GM12878 (cell line): Measurements from ENCODE around the gene ATP6V1F. TPM values are rescaled to one million over a fixed set of nuclear protein-coding genes. Genes with fewer than 3 reads are reported as not detected.

Source experiments
- BCL11A ChIP-seq: IDR thresholded peaks from 2 replicates; pipeline ENCODE4 v1.6.1; 2011; ENCODE audit warnings: low read depth, low read length
- BHLHE40 ChIP-seq, 2 experiments: fragments of 450-650 bp in 1 of 2; IDR thresholded peaks; 2 replicates each; pipeline ENCODE4 v1.6.1; 2011 to 2017; ENCODE audit warnings: low read depth in 2 of 2, borderline replicate concordance in 1 of 2, improper control_type of control experiment in 1 of 2, low read length in 1 of 2, mild to moderate bottlenecking in 1 of 2
- CBFB ChIP-seq: IDR thresholded peaks from 2 replicates; pipeline ENCODE4 v1.6.1; 2016; ENCODE audit warnings: antibody characterized with exemption, low read depth
- EED ChIP-seq: sonication (generic); IDR thresholded peaks from 2 replicates; pipeline ENCODE4 v1.6.1; 2016; ENCODE audit warnings: antibody characterized with exemption, low read depth
- EGR1 ChIP-seq, 2 experiments: IDR thresholded peaks; 1 replicate in 1 of 2; 2 replicates in 1 of 2; pipeline ENCODE4 v1.6.1; 2011 to 2012; ENCODE audit warnings: low read depth in 2 of 2, low read length in 2 of 2, borderline replicate concordance in 1 of 2, mild to moderate bottlenecking in 1 of 2, moderate library complexity in 1 of 2
- JUNB ChIP-seq: IDR thresholded peaks from 2 replicates; pipeline ENCODE4 v1.6.1; 2016; ENCODE audit warnings: antibody characterized with exemption, mild to moderate bottlenecking
- LARP7 ChIP-seq: fragments of 450-650 bp; IDR thresholded peaks from 2 replicates; pipeline ENCODE4 v1.6.1; 2017; ENCODE audit warnings: mild to moderate bottlenecking
- MAX ChIP-seq: IDR thresholded peaks from 2 replicates; pipeline ENCODE4 v1.6.1; 2012; ENCODE audit warnings: low read depth, low read length, improper control_type of control experiment
- MTA2 ChIP-seq: fragments of 450-650 bp; IDR thresholded peaks from 2 replicates; pipeline ENCODE4 v1.6.1; 2016; ENCODE audit warnings: low read depth, mild to moderate bottlenecking, moderate library complexity
- MYC ChIP-seq: IDR thresholded peaks from 2 replicates; pipeline ENCODE4 v1.6.1; 2011; ENCODE audit warnings: mild to moderate bottlenecking, low read length, moderate library complexity, inconsistent platforms; ENCODE audit not compliant: insufficient read depth, insufficient replicate concordance, insufficient read length, severe bottlenecking
- NR2F1 ChIP-seq: fragments of 450-650 bp; conservative IDR thresholded peaks from 2 replicates; pipeline ENCODE4 v1.6.1; 2017; ENCODE audit warnings: mild to moderate bottlenecking
- PAX5 ChIP-seq: IDR thresholded peaks from 2 replicates; pipeline ENCODE4 v1.6.1; 2011; ENCODE audit warnings: low read depth, low read length, borderline replicate concordance
- PAX8 ChIP-seq: fragments of 450-650 bp; IDR thresholded peaks from 2 replicates; pipeline ENCODE4 v1.6.1; 2017; ENCODE audit warnings: mild to moderate bottlenecking, moderate library complexity
- PKNOX1 ChIP-seq: fragments of 450-650 bp; IDR thresholded peaks from 2 replicates; pipeline ENCODE4 v1.6.1; 2016; ENCODE audit warnings: mild to moderate bottlenecking
- RB1 ChIP-seq: fragments of 450-650 bp; formaldehyde crosslinking; IDR thresholded peaks from 2 replicates; pipeline ENCODE4 v1.6.1; 2017; ENCODE audit warnings: mild to moderate bottlenecking, borderline replicate concordance
- SMAD5 ChIP-seq: IDR thresholded peaks from 2 replicates; pipeline ENCODE4 v1.6.1; 2016; ENCODE audit warnings: antibody characterized with exemption, low read depth
- SREBF1 ChIP-seq: IDR thresholded peaks from 2 replicates; pipeline ENCODE4 v1.6.1; 2012; ENCODE audit warnings: mild to moderate bottlenecking, low read length
- ZBTB4 ChIP-seq: fragments of 450-650 bp; formaldehyde crosslinking; IDR thresholded peaks from 2 replicates; pipeline ENCODE4 v1.4.0; 2022; ENCODE audit warnings: mild to moderate bottlenecking, moderate library complexity
- ZNF592 ChIP-seq: fragments of 450-650 bp; IDR thresholded peaks from 2 replicates; pipeline ENCODE4 v1.6.1; 2017; ENCODE audit warnings: mild to moderate bottlenecking, moderate library complexity
- polyA plus RNA-seq, 11 experiments: library from polyadenylated mRNA; depleted of rRNA in 4 of 11; unstranded in 6 of 11; stranded (reverse) in 5 of 11; fragments of >200 nt; fragmentation: Nextera tagmentation in 4 of 11; fragmentation: Illumina TruSeq in 1 of 11; extraction: Ambion mirVana in 4 of 11; extraction: Trizol in 1 of 11; gene quantifications; 1 replicate in 1 of 11; 2 replicates in 10 of 11; pipeline versions ENCODE4 v1.2.1 to v1.2.3, GENCODE V29; 2011 to 2016; ENCODE audit warnings: inconsistent platforms in 2 of 11, missing spikeins in 2 of 11, low read depth in 1 of 11
- total RNA-seq, 4 experiments: library from RNA; depleted of rRNA in 3 of 4; stranded (reverse); fragments of >200 nt in 3 of 4; fragmentation: Illumina TruSeq in 1 of 4; extraction: Trizol in 1 of 4; gene quantifications; 2 replicates each; pipeline versions ENCODE4 v1.2.1 to v1.2.3, GENCODE V29; 2013 to 2021
- TF ChIP-seq, protein P1 (sequence below): fragments of 450-650 bp; IDR thresholded peaks from 2 replicates; pipeline ENCODE4 v1.6.1; 2014; ENCODE audit warnings: mild to moderate bottlenecking

The ATP6V1F gene
- total and polyA plus RNA-seq, 10 of the 15 experiments (the other 5 are each of a cell fraction or from before 2014, with no cell fraction given): 111 to 343 (median 203) TPM

DNA sequence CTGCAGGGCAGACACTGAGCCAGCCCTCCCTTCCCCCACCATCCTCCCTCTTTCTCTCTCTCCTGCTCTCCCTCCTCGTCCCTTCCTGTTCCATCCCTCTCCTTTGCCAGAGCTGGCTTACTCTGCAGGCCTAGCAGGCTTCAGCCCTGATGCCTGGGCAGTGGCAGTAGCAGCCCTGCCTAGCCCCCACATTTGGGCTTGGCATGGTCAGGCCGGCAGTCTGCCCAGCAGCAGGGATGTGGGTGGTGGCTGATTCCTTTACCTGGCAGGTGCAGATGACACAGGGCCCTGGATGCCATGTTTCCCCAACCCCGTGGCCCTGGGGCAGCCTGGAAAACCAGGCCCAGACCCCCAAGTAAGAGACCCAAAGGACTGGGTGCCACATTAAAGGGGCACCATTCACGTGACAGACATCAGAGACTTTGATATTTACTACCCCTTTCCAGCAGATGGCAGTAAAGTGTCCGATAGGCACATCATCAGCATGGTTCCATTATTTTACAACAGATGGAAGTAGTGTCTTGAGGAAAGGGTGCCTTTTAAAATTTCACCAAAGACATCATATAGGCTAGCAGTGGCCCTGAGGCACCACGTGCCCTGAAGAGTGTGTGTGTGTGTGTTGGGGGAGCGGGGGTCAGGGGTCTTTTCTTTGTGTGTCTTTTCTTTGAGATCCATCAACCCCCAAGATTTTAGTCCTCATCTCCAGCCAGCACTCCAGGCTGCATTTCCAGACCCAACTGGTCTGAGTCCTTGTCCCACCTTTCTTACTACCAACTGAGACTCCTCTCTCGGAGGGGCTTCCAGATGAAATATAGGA lies 41.9 kb downstream of the ATP6V1F start (continued):
- TF ChIP-seq ZNF592 (no peak), EGR1 (IDR thresholded peaks at IDR 0.05; ENCODE audit: borderline replicate concordance in 1 of 2, low read depth in 2 of 2, low read length in 2 of 2) (no peak), PAX5 (no peak), MTA2 (no peak), EED (no peak), BHLHE40 (IDR thresholded peaks at IDR 0.05; ENCODE audit: borderline replicate concordance in 1 of 2, low read depth in 2 of 2, low read length in 1 of 2) (peak; percentile 93 to 95), PKNOX1 (peak; percentile 47), SREBF1 (no peak), JUNB (no peak), RB1 (no peak), MYC (no peak), ZBTB4 (CRISPR knock-in tag) (no peak), BCL11A (no peak), SMAD5 (no peak), CBFB (no peak), PAX8 (no peak), MAX (no peak), LARP7 (no peak), NR2F1 (0 out of 2 replicates have a peak, but pooled peaks have one; percentile 12)
- TF ChIP-seq, protein P1, sequence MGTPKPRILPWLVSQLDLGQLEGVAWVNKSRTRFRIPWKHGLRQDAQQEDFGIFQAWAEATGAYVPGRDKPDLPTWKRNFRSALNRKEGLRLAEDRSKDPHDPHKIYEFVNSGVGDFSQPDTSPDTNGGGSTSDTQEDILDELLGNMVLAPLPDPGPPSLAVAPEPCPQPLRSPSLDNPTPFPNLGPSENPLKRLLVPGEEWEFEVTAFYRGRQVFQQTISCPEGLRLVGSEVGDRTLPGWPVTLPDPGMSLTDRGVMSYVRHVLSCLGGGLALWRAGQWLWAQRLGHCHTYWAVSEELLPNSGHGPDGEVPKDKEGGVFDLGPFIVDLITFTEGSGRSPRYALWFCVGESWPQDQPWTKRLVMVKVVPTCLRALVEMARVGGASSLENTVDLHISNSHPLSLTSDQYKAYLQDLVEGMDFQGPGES: no peak
